ENCODE results near the gene PSME2.

Gene PSME2

DNA sequence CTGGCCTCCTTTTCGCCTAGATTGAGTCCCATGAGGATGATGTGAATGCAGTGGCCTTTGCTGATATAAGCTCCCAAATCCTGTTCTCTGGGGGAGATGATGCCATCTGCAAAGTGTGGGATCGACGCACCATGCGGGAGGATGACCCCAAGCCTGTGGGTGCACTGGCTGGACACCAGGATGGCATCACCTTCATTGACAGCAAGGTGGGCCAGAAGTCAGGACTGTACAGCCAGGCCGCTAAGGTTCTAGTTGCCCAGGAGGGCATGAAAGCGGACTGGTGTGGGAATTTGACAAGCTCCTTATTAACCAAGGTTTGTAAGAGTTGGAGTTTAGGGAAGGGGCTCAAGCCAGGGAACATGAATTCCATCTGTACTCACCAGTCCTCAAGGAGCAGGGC is 26.7 kb downstream of the PSME2 start:
- POLR2A ChIA-PET: no interaction called here
- TF ChIP-seq, protein P1, sequence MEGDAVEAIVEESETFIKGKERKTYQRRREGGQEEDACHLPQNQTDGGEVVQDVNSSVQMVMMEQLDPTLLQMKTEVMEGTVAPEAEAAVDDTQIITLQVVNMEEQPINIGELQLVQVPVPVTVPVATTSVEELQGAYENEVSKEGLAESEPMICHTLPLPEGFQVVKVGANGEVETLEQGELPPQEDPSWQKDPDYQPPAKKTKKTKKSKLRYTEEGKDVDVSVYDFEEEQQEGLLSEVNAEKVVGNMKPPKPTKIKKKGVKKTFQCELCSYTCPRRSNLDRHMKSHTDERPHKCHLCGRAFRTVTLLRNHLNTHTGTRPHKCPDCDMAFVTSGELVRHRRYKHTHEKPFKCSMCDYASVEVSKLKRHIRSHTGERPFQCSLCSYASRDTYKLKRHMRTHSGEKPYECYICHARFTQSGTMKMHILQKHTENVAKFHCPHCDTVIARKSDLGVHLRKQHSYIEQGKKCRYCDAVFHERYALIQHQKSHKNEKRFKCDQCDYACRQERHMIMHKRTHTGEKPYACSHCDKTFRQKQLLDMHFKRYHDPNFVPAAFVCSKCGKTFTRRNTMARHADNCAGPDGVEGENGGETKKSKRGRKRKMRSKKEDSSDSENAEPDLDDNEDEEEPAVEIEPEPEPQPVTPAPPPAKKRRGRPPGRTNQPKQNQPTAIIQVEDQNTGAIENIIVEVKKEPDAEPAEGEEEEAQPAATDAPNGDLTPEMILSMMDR (IDR thresholded peaks at IDR 0.05; ENCODE audit: control extremely low read depth, extremely low read depth, low read depth, missing control alignments): no peak
- CTCF ChIA-PET: interaction anchor here (1.0 to 6.8 kb wide), 5 partner anchors 10 to 63 kb away, joined by 3 to 58 read pairs (median 6); partner anchors contain the start of genes EMC9, FITM1 and PSME1
- DNase-seq (ENCODE audit: extremely low spot score): no peak

DNA sequence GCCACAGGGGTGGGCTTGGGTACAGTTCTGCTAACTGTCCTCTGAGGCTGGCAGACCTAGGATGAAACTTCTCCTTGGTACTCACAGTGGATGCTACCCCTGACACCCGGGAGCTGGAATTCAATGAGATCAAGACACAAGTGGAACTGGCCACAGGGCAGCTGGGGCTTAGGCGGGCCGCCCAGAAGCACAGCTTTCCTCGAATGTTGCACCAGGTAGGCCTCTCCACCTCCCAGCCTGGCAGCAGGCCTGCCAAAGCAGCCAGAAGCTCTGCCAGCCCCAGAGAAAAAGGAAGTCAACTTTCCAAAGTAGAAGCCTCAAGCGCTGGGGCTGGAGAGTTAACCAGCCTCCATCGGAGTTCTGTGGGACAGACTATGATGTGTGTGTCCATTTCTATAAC is 29.2 kb downstream of the PSME2 start:
- POLR2A ChIA-PET: interaction anchor here (0.7 to 2.0 kb wide), 3 partner anchors 24 to 44 kb away, joined by 3 to 7 read pairs (median 3); partner anchors contain the start of genes EMC9, IRF9 and RNF31
- TF ChIP-seq, protein P1 (IDR thresholded peaks at IDR 0.05; ENCODE audit: control extremely low read depth, extremely low read depth, low read depth, missing control alignments): no peak
- no peak for DNase-seq (ENCODE audit: extremely low spot score)
- CTCF ChIA-PET: interaction anchor here (0.9 to 6.8 kb wide), 9 partner anchors 9 to 59 kb away, joined by 3 to 58 read pairs (median 18); partner anchors contain the start of genes EMC9, FITM1, IRF9 and PCK2

DNA sequence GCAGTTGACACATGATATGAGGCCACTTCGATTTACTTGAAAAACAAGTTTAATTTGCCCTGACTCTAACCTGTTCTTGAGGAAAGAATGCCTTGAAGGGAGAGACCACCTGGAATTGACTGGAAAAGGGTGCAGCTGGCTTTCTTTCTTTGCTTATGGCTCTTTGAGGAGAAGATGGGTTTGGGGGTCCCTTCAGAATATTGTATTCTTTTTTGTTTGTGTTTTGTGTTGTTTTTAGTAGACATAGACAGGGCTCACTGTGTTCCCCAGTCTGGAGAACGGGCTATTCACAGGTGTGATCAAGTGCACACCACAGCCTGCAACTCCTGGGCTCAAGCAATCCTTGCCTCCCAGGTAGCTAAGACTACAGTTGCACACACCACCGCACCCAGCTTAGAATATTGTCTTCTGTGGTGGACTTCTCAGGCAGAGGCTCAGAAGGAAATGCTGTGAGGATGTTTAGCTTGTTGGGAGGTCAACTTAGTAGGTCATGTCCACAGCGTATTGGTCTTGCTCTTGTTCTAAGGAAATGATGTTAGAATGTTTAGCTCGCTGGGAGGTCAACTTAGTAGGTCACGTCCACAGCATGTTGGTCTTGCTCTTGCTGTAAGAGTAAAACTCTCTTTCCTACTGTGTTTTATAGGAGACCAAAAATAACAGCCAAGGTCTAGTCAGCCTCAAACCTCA is 30.1 kb downstream of the PSME2 start:
- no peak for DNase-seq (ENCODE audit: extremely low spot score)
- TF ChIP-seq, protein P1 (IDR thresholded peaks at IDR 0.05; ENCODE audit: control extremely low read depth, extremely low read depth, low read depth, missing control alignments): no peak
- CTCF ChIA-PET: interaction anchor here (1.0 to 6.8 kb wide), 11 partner anchors 9 to 62 kb away, joined by 3 to 58 read pairs (median 18); partner anchors contain the start of genes EMC9, FITM1, IRF9 and PCK2
- POLR2A ChIA-PET: interaction anchor here (1.2 to 3.1 kb wide), 3 partner anchors 20 to 45 kb away, joined by 3 to 28 read pairs (median 7); partner anchors contain the start of genes EMC9, IRF9 and PSME1

DNA sequence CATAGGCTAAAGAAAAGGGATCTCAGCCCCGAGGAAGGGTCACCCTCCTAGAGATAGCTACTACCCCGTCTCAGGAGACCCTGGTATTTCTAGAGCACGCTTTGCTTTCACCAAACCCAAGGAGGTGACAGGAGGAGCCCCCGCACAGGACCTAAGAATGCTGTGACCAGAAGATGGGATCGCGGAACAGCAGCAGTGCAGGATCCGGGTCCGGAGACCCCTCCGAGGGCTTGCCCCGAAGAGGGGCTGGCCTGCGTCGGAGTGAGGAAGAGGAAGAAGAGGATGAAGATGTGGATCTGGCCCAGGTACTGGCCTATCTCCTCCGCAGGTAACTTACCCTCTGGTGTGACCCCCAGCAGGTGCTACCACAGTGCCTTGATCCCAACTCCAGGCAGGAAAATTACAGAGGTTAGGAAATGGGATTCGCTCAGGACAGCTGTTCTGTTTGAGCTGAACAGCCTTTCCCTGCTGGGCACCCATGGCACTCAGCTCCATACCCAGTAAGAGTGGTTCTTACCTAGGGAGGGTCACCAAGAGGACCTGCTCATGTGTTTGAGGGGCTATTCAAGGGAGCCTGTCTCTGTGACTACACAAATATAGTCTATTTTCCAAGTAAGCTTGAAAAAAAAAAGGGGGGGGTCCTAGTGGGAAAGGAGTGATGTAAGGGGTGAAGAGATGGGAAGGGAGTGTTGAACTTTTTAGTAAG is 30.8 kb downstream of the PSME2 start:
- no peak for DNase-seq (ENCODE audit: extremely low spot score)
- POLR2A ChIA-PET: interaction anchor here (0.7 to 3.1 kb wide), 12 partner anchors 9 to 171 kb away, joined by 3 to 29 read pairs (median 10); partner anchors contain the start of genes EMC9, IRF9, PCK2 and PSME1
- CTCF ChIA-PET: interaction anchor here (1.1 to 6.8 kb wide), 15 partner anchors 8 to 188 kb away, joined by 3 to 58 read pairs (median 9); partner anchors contain the start of genes DHRS4, EMC9, FITM1 and IRF9
- TF ChIP-seq, protein P1 (IDR thresholded peaks at IDR 0.05; ENCODE audit: control extremely low read depth, extremely low read depth, low read depth, missing control alignments): no peak

DNA sequence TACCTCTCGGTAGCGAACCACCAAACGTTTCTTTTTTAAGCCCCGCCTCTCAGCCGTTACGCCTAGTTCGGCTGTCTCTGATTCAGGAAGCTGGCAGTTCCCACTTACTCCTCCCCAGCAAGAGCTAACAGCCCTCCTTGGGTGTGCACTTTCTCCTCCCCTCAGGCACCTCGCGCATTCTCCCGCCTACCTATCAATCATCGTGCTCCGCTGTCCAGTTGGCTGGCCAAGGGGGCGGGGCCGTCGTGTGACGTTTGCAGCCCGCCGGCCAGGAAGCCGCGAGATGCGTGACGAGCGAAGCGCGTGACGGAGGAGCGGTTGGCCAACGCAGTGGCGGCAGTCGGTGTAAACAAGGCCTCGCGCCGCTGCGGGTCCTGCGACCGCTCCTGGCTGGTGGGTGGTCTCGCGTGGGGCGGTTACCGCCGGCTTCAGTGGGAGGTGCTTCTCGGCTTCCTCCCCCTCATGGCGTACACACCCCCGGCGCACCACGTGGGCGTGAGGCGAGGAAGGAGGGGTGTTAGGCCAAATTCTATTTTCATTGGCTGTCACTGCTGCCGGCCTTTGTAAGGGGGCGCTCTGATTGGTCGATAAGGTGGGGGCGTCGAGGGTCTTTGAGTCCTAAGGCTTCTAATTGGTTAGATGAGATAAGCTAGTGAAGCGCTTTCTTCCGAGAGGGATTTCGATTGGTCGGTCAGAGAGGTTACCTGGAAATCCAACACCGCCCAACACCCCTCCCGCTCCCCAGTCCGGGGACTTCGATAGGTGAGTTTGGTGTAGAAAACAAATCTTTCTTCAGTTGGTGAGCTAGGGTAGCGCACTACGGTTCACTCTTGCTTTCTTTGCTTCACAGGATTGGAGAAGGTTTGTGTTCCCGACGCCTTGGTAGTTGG is 31.6 kb downstream of the PSME2 start, which contains the start of the genes DCAF11 and NRL:
Gene DCAF11, plus strand, starts transcription at position 246 of the 890 bp plus-strand sequence. CDS start 818 bp downstream, outside the sequence.
Gene NRL, minus strand, starts transcription at position 418 of the 890 bp plus-strand sequence. CDS start 32,101 bp downstream, outside the sequence.
- peak; percentile 98 for DNase-seq (ENCODE audit: extremely low spot score)
- POLR2A ChIA-PET: interaction anchor here (0.6 to 3.1 kb wide), 18 partner anchors 10 to 81 kb away, joined by 3 to 29 read pairs (median 4); partner anchors contain the start of genes EMC9, FITM1, IPO4 and IRF9
- TF ChIP-seq, protein P1 (IDR thresholded peaks at IDR 0.05; ENCODE audit: control extremely low read depth, extremely low read depth, low read depth, missing control alignments): no peak
- CTCF ChIA-PET: interaction anchor here (0.6 to 6.8 kb wide), 21 partner anchors 9 to 317 kb away, joined by 3 to 58 read pairs (median 5); partner anchors contain the start of genes DHRS4, EMC9, FITM1 and IRF9
